GM12878 (cell line): Measurements from ENCODE around the gene LYPLA2. TPM values are rescaled to one million over a fixed set of nuclear protein-coding genes. Genes with fewer than 3 reads are reported as not detected.
"Not testable (repeated sequence)": the region's sequence is repeated elsewhere in the genome, so short reads cannot be mapped to it uniquely, and the experiment has no call there.

Experiments used
- ATAC-seq: fragments of 200-7000 bp; cut with Tn5 transposase; 3 replicates; pipeline ENCODE4 v1.9.1; 2020; ENCODE audit warnings: mild to moderate bottlenecking, moderate library complexity
- BruUV-seq: library from RNA; stranded (reverse); fragments of 400-500 nt; replicated peaks from 2 replicates; lab custom pipeline; 2021; lab: Mats Ljungman, UMichigan
- CTCF ChIA-PET: fragments of 300-600 bp; sonication (Branson Sonifier 250); formaldehyde crosslinking; extraction: SDS; loops from one replicate; lab custom pipeline; 2021; ENCODE audit warnings: inconsistent platforms; lab: Yijun Ruan, JAX
- POLR2A ChIA-PET: fragments of 350-600 bp; formaldehyde crosslinking; extraction: SDS; loops from one replicate; lab custom pipeline; 2021; ENCODE audit warnings: inconsistent platforms; lab: Charles Lee
- RAD21 ChIA-PET: fragments of 300-600 bp; sonication (Branson Sonifier 250); formaldehyde crosslinking; loops from one replicate; lab custom pipeline; 2023; ENCODE audit warnings: antibody characterized with exemption; ENCODE audit not compliant: unreplicated experiment; lab: Charles Lee
- SMC1A ChIA-PET: fragments of 300-600 bp; sonication (Branson Sonifier 250); formaldehyde crosslinking; loops from one replicate; lab custom pipeline; 2023; ENCODE audit not compliant: unreplicated experiment, uncharacterized antibody; lab: Charles Lee
- DNase-seq: peaks from one replicate; pipeline ENCODE4 v3.0.0-alpha.2; 2011; ENCODE audit warnings: low read depth, low spot score
- FAIRE-seq: peaks from 3 replicates; lab custom pipeline; 2011; peaks lifted over from hg19 to GRCh38; lab: Jason Lieb, UNC
- H2AFZ ChIP-seq: 2 replicates; pipeline ENCODE4 v1.6.0; 2011; ENCODE audit warnings: low read depth, low read length, control low read depth; ENCODE audit not compliant: control insufficient read depth
- H3K27ac ChIP-seq: 2 replicates; pipeline ENCODE4 v1.5.1; 2011; ENCODE audit warnings: control low read depth; ENCODE audit not compliant: control insufficient read depth, insufficient read depth
- H3K27me3 ChIP-seq, 2 experiments: replicated peaks in 1 of 2; 2 replicates each; pipeline versions ENCODE4 v1.6.0 to v1.6.1; 2011; ENCODE audit warnings: low read length in 1 of 2; ENCODE audit not compliant: control insufficient read depth in 2 of 2, insufficient read depth in 2 of 2
- H3K36me3 ChIP-seq, 2 experiments: 2 replicates each; pipeline ENCODE4 v1.5.1; 2011; ENCODE audit warnings: low read length in 1 of 2; ENCODE audit not compliant: control insufficient read depth in 2 of 2, insufficient read depth in 2 of 2
- H3K4me1 ChIP-seq: 2 replicates; pipeline ENCODE4 v1.6.1; 2011; ENCODE audit warnings: mild to moderate bottlenecking, low read length, moderate library complexity, mixed read lengths; ENCODE audit not compliant: control insufficient read depth, insufficient read depth
- H3K4me2 ChIP-seq: 2 replicates; pipeline ENCODE4 v1.6.0; 2011; ENCODE audit warnings: control low read depth; ENCODE audit not compliant: control insufficient read depth, insufficient read depth
- H3K4me3 ChIP-seq: fragments of 200-600 bp; sonication (generic); 2 replicates; pipeline ENCODE4 v1.5.1; 2016
- H3K79me2 ChIP-seq: 2 replicates; pipeline ENCODE4 v1.6.0; 2011; ENCODE audit warnings: low read length; ENCODE audit not compliant: control insufficient read depth, insufficient read depth
- H3K9ac ChIP-seq: 2 replicates; pipeline ENCODE4 v1.8.0; 2011; ENCODE audit warnings: low read length, control low read depth, mixed read lengths; ENCODE audit not compliant: control insufficient read depth, insufficient read depth
- H3K9me3 ChIP-seq: replicated peaks from 3 replicates; pipeline ENCODE4 v1.5.1; 2011; ENCODE audit warnings: mild to moderate bottlenecking, low read length; ENCODE audit not compliant: control insufficient read depth, insufficient read depth
- H4K20me1 ChIP-seq: 2 replicates; pipeline ENCODE4 v1.6.0; 2011; ENCODE audit not compliant: control insufficient read depth, insufficient read depth
- CHD1 ChIP-seq: IDR thresholded peaks from 2 replicates; pipeline ENCODE4 v1.6.1; 2012; ENCODE audit warnings: low read depth, low read length, improper control_type of control experiment
- IKZF2 ChIP-seq, 2 experiments: fragments of 450-650 bp; IDR thresholded peaks; 2 replicates each; pipeline ENCODE4 v1.6.1; 2017; ENCODE audit warnings: mild to moderate bottlenecking in 2 of 2, moderate library complexity in 2 of 2
- SMC3 ChIP-seq: IDR thresholded peaks from 2 replicates; pipeline ENCODE4 v1.6.1; 2011; ENCODE audit warnings: low read length, improper control_type of control experiment, borderline replicate concordance
- ZNF592 ChIP-seq: fragments of 450-650 bp; IDR thresholded peaks from 2 replicates; pipeline ENCODE4 v1.6.1; 2017; ENCODE audit warnings: mild to moderate bottlenecking, moderate library complexity
- WGBS: methylation state at CpG from one replicate; pipeline ENCODE4 v1.1.6; 2016; ENCODE audit warnings: low lambda C conversion rate; ENCODE audit not compliant: insufficient replicate concordance, insufficient coverage; ENCODE audit errors: missing lambda C conversion rate; 5-methylcytosine and 5-hydroxymethylcytosine counted together
- in situ Hi-C: fragments of 300-500 bp; cut with MboI; formaldehyde crosslinking; loops from 9 replicates; pipeline ENCODE4 v1.14.3; 2018; ENCODE audit warnings: mixed read lengths
- intact Hi-C: fragments of 100-400 bp; cut with micrococcal nuclease; formaldehyde crosslinking; loops from one replicate; pipeline ENCODE4 v1.14.2; 2022; ENCODE audit not compliant: unreplicated experiment
- polyA plus RNA-seq, 11 experiments: library from polyadenylated mRNA; depleted of rRNA in 4 of 11; unstranded in 6 of 11; stranded (reverse) in 5 of 11; fragments of >200 nt; fragmentation: Nextera tagmentation in 4 of 11; fragmentation: Illumina TruSeq in 1 of 11; extraction: Ambion mirVana in 4 of 11; extraction: Trizol in 1 of 11; gene quantifications; 1 replicate in 1 of 11; 2 replicates in 10 of 11; pipeline versions ENCODE4 v1.2.1 to v1.2.3, GENCODE V29; 2011 to 2016; ENCODE audit warnings: inconsistent platforms in 2 of 11, missing spikeins in 2 of 11, low read depth in 1 of 11
- total RNA-seq, 4 experiments: library from RNA; depleted of rRNA in 3 of 4; stranded (reverse); fragments of >200 nt in 3 of 4; fragmentation: Illumina TruSeq in 1 of 4; extraction: Trizol in 1 of 4; gene quantifications; 2 replicates each; pipeline versions ENCODE4 v1.2.1 to v1.2.3, GENCODE V29; 2013 to 2021
- TF ChIP-seq, protein P1 (sequence below): fragments of 450-650 bp; formaldehyde crosslinking; IDR thresholded peaks from 2 replicates; pipeline ENCODE4 v1.4.0; 2020; ENCODE audit warnings: mild to moderate bottlenecking, moderate library complexity

LYPLA2 gene
- total and polyA plus RNA-seq, 10 of the 15 experiments (the other 5 are each of a cell fraction or from before 2014, with no cell fraction given) = 2.7 to 129 (median 62.3) TPM

GRCh38 chr1:23793861-23794731, 3.2 kb downstream of the LYPLA2 start (continued):
- TF ChIP-seq ZNF592 (no peak), SMC3 (no peak), IKZF2 (IDR thresholded peaks at IDR 0.05) (no peak), CHD1 (no peak)
- TF ChIP-seq, protein P1, sequence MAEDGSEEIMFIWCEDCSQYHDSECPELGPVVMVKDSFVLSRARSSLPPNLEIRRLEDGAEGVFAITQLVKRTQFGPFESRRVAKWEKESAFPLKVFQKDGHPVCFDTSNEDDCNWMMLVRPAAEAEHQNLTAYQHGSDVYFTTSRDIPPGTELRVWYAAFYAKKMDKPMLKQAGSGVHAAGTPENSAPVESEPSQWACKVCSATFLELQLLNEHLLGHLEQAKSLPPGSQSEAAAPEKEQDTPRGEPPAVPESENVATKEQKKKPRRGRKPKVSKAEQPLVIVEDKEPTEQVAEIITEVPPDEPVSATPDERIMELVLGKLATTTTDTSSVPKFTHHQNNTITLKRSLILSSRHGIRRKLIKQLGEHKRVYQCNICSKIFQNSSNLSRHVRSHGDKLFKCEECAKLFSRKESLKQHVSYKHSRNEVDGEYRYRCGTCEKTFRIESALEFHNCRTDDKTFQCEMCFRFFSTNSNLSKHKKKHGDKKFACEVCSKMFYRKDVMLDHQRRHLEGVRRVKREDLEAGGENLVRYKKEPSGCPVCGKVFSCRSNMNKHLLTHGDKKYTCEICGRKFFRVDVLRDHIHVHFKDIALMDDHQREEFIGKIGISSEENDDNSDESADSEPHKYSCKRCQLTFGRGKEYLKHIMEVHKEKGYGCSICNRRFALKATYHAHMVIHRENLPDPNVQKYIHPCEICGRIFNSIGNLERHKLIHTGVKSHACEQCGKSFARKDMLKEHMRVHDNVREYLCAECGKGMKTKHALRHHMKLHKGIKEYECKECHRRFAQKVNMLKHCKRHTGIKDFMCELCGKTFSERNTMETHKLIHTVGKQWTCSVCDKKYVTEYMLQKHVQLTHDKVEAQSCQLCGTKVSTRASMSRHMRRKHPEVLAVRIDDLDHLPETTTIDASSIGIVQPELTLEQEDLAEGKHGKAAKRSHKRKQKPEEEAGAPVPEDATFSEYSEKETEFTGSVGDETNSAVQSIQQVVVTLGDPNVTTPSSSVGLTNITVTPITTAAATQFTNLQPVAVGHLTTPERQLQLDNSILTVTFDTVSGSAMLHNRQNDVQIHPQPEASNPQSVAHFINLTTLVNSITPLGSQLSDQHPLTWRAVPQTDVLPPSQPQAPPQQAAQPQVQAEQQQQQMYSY = no peak
- TF ChIP-seq, all 136 proteins: peak for 0

DNA sequence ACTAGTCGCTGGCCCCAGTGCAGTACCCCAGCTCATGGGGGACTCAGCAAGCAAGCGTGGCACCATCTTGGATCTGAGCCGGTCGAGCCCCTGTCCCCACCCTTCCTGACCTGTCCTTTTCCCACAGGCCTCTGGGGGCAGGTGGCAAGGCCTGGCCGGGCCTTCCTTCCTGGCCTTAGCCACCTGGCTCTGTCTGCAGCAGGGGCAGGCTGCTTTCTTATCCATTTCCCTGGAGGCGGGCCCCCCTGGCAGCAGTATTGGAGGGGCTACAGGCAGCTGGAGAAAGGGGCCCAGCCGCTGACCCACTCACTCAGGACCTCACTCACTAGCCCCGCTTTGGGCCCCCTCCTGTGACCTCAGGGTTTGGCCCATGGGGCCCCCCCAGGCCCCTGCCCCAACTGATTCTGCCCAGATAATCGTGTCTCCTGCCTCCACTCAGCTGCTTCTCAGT, 3.8 kb downstream of the LYPLA2 start:
- RAD21 ChIA-PET, DNase-seq, intact Hi-C loops, H3K27ac ChIP-seq, H2AFZ ChIP-seq, H3K9me3 ChIP-seq, ATAC-seq, H3K4me3 ChIP-seq, BruUV-seq, FAIRE-seq, H4K20me1 ChIP-seq, POLR2A ChIA-PET, H3K4me2 ChIP-seq, H3K9ac ChIP-seq, SMC1A ChIA-PET, H3K27me3 ChIP-seq: not testable (repeated sequence)
- Histone ChIP-seq H3K79me2 (peaks cover 30% of the 10 kb centered on the region), H3K4me1 (peaks cover 14% of the 10 kb centered on the region), H3K36me3 (peaks cover 4 to 16% of the 10 kb centered on the region in 2 experiments; a peak in 3 of 4 replicates)
- CTCF ChIA-PET = interaction anchor here (1.2 to 1.4 kb wide), 2 partner anchors 15 to 20 kb away, joined by 3 read pairs; no protein-coding TSS in a partner anchor
- in situ Hi-C loops = loop anchor here (25.0 kb wide), 1 partner anchor 1443 kb away; the partner anchor contains the start of genes RSRP1 and SYF2
- WGBS = 80% methylated on average over 9 of the region's 9 CpGs
